Body of pancreas (tissue), 4 donors: Measurements from ENCODE around the gene METTL21C. TPM values are rescaled to one million over a fixed set of nuclear protein-coding genes. Genes with fewer than 3 reads are reported as not detected.

Experiments
- ATAC-seq: fragments of 150-250 bp; one replicate; pipeline ENCODE4 v1.9.1; 2016
- DNase-seq, 4 donors: peaks; one replicate each; pipeline ENCODE4 v3.0.0-alpha.2; 2019
- H3K27ac ChIP-seq, 4 donors: fragments of 200-600 bp; sonication (generic); 1 replicate in 3 of 4; 2 replicates in 1 of 4; pipeline versions ENCODE4 v1.5.1 to v1.6.1; 2016 to 2019; ENCODE audit warnings: mild to moderate bottlenecking in 1 of 4, mixed read lengths in 1 of 4, moderate library complexity in 1 of 4
- H3K27me3 ChIP-seq, 2 donors: fragments of 200-600 bp; sonication (generic); one replicate each; pipeline ENCODE4 v1.6.0; 2016; ENCODE audit warnings: mild to moderate bottlenecking in 1 of 2
- H3K36me3 ChIP-seq, 2 donors: fragments of 200-600 bp; sonication (generic); replicated peaks in 1 of 2; 2 replicates each; pipeline ENCODE4 v1.5.1; 2016; ENCODE audit warnings: low read depth in 2 of 2; ENCODE audit not compliant: insufficient read depth in 1 of 2
- H3K4me1 ChIP-seq: fragments of 200-600 bp; sonication (generic); one replicate; pipeline ENCODE4 v1.6.0; 2016
- H3K4me3 ChIP-seq, 2 donors: fragments of 200-600 bp; sonication (generic); 1 replicate in 1 of 2; 2 replicates in 1 of 2; pipeline ENCODE4 v1.5.1; 2016 to 2019
- H3K9me3 ChIP-seq, 3 donors: fragments of 200-600 bp; sonication (generic); 1 replicate in 2 of 3; 2 replicates in 1 of 3; pipeline ENCODE4 v1.5.1; 2016
- CTCF ChIP-seq, 7 experiments: fragments of 450-650 bp in 4 of 7; fragments of 200-600 bp in 3 of 7; sonication (generic) in 3 of 7; IDR thresholded peaks; one replicate each; pipeline ENCODE4 v1.5.1; 2016 to 2019; ENCODE audit warnings: antibody characterized with exemption in 7 of 7
- POLR2A ChIP-seq, 3 donors: fragments of 450-650 bp; IDR thresholded peaks; one replicate each; pipeline ENCODE4 v1.6.1; 2016; ENCODE audit warnings: antibody characterized with exemption in 3 of 3, mild to moderate bottlenecking in 2 of 3
- WGBS, 2 donors: methylation state at CpG; one replicate each; pipeline ENCODE4 v1.1.5; 2017; 5-methylcytosine and 5-hydroxymethylcytosine counted together
- intact Hi-C: fragments of 100-400 bp; cut with DNase I; formaldehyde crosslinking; loops from one replicate; pipeline ENCODE4 v1.15.1; 2023
- total RNA-seq, 2 donors: library from RNA; depleted of rRNA; stranded (reverse); fragments of >200 nt; gene quantifications; one replicate each; pipeline ENCODE4 v1.1.0, GENCODE V29; 2016

METTL21C gene
- total RNA-seq, 2 donors from 2014 or later: not detected

DNA sequence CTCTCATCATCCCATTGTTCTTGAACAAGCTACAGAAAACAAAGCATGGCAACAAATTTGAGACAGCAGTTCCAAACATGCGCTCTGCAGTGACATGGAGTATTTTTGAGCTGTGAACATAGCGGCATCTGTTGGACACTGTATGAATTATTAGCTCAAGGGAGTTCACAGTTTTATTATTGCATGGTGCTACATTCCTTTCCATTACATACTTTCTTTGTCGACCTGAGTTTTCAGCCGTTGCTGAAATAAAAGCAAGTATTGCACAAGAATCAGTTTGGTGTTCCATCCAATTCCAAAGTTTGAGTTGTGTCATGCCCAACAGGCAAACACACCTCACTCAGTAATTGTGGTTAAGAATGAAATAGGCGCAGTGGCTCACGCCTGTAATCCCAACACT lies 30.1 kb upstream of the METTL21C start:
- DNase-seq (peak in 1 of 4 donors; percentile 5), ATAC-seq (peak; percentile 42)
- Histone ChIP-seq H3K4me3 (no peak overlapping the region), H3K27me3 (no peaks in the 10 kb centered on the region), H3K36me3 (no peaks in the 10 kb centered on the region), H3K9me3 (no peaks in the 10 kb centered on the region), H3K27ac (no peak overlapping the region), H3K4me1 (no peaks in the 10 kb centered on the region)
- TF ChIP-seq CTCF (IDR thresholded peaks at IDR 0.05): peak in 5 of 7 experiments; percentile 8 to 46 (median 37)
- no peak for TF ChIP-seq POLR2A (IDR thresholded peaks at IDR 0.05)
- WGBS, 2 donors: 60 to 61% methylated on average over 6 of the region's 6 CpGs
- intact Hi-C loops: no loop called here

DNA sequence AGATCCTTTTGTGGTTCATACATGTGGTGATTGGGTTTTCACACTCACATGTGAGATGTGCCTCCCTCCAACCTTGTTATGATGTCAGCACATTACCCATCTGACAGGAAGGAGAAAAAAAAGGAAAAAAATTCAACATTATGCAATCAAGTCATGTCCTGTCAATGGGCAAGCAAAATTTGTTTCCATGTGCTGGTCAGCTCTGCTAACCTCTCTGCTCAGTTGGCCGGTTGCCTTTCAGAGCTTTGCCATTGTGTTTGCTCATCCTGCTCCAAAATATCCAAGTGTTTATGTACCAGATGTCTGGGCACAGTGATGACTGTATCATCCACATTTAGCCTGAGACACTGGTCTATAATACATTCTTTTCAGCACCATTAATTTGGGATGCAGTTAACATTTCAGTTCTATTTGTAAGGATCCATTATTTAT lies 27.0 kb upstream of the METTL21C start:
- no peak for ATAC-seq
- Histone ChIP-seq H3K27ac (no peak overlapping the region), H3K4me1 (no peaks in the 10 kb centered on the region), H3K27me3 (no peaks in the 10 kb centered on the region), H3K36me3 (no peaks in the 10 kb centered on the region), H3K4me3 (no peak overlapping the region), H3K9me3 (no peaks in the 10 kb centered on the region)
- intact Hi-C loops: no loop called here
- no peak for DNase-seq
- TF ChIP-seq CTCF (IDR thresholded peaks at IDR 0.05) (no peak), POLR2A (IDR thresholded peaks at IDR 0.05) (no peak)
- 50 to 80% methylated on average over 1 of the region's 1 CpG for WGBS, 2 donors

- ATAC-seq (no peak), DNase-seq (no peak)
- Histone ChIP-seq H3K4me3 (no peak overlapping the region), H3K27me3 (no peaks in the 10 kb centered on the region), H3K4me1 (no peaks in the 10 kb centered on the region), H3K36me3 (no peaks in the 10 kb centered on the region), H3K9me3 (no peaks in the 10 kb centered on the region), H3K27ac (no peak overlapping the region)
- 57 to 58% methylated on average over 2 of the region's 2 CpGs for WGBS, 2 donors
- intact Hi-C loops: no loop called here
- TF ChIP-seq POLR2A (IDR thresholded peaks at IDR 0.05): no peak
- no peak for TF ChIP-seq CTCF (IDR thresholded peaks at IDR 0.05)
These were observed 23.9 kb upstream of the METTL21C start for GRCh38 chr13:102718746-102719145.

DNA sequence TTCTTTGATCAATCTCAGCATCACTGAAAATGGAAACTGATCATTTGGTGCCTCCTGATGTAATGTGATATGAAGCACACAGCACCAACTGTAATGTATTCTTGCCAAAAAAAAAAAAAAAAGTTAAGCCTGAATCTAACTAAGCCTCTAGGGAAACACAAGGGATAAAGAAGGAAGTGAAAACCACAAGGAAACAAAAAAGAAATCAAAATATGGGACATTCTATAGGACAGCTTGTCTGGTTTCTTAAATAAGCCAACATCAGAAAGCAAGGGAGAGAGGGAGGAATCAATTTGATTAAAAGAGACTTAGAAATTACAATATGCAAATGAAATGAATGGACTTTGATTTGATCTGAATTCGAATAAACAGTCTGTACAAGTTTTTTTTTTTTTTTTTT lies 20.6 kb upstream of the METTL21C start:
- Histone ChIP-seq H3K9me3 (no peaks in the 10 kb centered on the region), H3K36me3 (no peaks in the 10 kb centered on the region), H3K4me1 (no peaks in the 10 kb centered on the region), H3K4me3 (no peak overlapping the region), H3K27ac (no peak overlapping the region), H3K27me3 (no peaks in the 10 kb centered on the region)
- WGBS, 2 donors: 8 to 26% methylated on average over 1 of the region's 1 CpG
- no peak for ATAC-seq
- TF ChIP-seq POLR2A (IDR thresholded peaks at IDR 0.05): no peak
- no peak for TF ChIP-seq CTCF (IDR thresholded peaks at IDR 0.05)
- intact Hi-C loops: no loop called here
- DNase-seq: no peak

GRCh38 chr13:102710261-102710679 lies 15.4 kb upstream of the METTL21C start:
- ATAC-seq (no peak), DNase-seq (peak in 1 of 4 donors; percentile 18)
- WGBS, 2 donors: 74 to 81% methylated on average over 6 to 9 of the region's 9 CpGs

More at GRCh38 chr13:102710261-102710679, 15.4 kb upstream of the METTL21C start:
- Histone ChIP-seq H3K4me3 (no peak overlapping the region), H3K27me3 (no peaks in the 10 kb centered on the region), H3K9me3 (no peaks in the 10 kb centered on the region), H3K27ac (no peak overlapping the region), H3K36me3 (no peaks in the 10 kb centered on the region), H3K4me1 (no peaks in the 10 kb centered on the region)
- intact Hi-C loops: no loop called here
- TF ChIP-seq CTCF (IDR thresholded peaks at IDR 0.05) (no peak), POLR2A (IDR thresholded peaks at IDR 0.05) (no peak)
